Measurements from ENCODE around the gene PDGFRB.

The PDGFRB gene

DNA sequence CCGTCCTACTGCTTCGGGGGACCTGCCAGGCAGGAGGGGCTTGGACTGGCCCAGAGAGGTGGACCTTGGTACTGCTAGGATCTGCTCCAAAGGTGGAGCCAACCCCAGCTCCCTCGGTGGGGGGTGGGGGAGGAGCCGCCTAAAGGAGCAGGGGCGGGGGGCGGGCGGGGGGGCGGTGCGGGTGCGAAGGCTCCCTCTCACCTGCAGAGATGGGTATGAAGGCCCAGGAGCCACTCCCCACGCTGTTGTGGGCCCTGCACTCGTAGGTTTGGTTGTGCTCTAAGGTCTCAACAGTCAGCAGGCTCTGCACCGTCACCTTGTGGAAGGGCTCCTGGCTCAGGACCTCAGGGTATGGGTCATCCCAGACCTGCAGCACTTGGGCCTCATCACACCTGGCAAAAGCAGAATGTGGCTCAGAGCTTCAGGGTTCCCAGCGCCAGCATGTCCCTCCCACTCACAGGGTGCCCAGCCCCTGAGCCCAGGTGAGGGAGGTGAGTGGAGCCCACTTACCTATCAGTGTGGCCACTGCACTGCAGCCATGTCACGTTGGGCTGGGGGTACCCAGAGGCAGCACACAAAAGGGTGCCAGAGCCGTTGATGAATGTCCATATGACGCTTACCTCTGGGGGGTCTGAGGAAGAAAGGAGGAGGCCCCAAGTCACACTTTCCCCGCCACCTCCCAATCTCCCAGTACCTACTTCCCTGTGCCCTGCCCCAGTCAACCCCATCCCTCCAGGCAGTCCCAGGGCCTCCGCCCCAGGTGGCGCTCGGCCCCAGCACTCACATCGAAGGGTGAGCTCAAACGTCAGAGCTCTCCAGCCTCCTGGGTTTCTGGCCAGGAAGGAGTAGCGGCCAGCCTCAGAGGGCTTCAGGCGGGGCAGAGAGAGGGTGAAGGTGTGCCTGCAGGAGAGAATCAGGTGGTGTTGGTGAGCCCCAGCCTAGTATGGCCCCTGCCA, 85.7 kb downstream of the PDGFRB start:
- Mint-ChIP-seq H3K36me3 (peaks cover 3% of the 10 kb centered on the region), H3K9me3 (no peaks in the 10 kb centered on the region), H3K27me3 (peaks cover 3% of the 10 kb centered on the region), H3K4me1 (peaks cover 15% of the 10 kb centered on the region), H3K27ac (no peak overlapping the region), H3K4me3 (no peak overlapping the region)
- DNase-seq (ENCODE audit: low spot score in 2 of 2) (no peak), ATAC-seq (ENCODE audit: low read depth) (no peak)

- Mint-ChIP-seq H3K4me3 (no peak overlapping the region), H3K27me3 (peaks cover 3% of the 10 kb centered on the region), H3K36me3 (peaks cover 3% of the 10 kb centered on the region), H3K4me1 (peaks cover 15% of the 10 kb centered on the region), H3K27ac (no peak overlapping the region), H3K9me3 (no peaks in the 10 kb centered on the region)
- no peak for ATAC-seq (ENCODE audit: low read depth)
- DNase-seq (ENCODE audit: low spot score in 2 of 2) = no peak
Observed at GRCh38 chr5:150068961-150069645, 86.5 kb downstream of the PDGFRB start.

DNA sequence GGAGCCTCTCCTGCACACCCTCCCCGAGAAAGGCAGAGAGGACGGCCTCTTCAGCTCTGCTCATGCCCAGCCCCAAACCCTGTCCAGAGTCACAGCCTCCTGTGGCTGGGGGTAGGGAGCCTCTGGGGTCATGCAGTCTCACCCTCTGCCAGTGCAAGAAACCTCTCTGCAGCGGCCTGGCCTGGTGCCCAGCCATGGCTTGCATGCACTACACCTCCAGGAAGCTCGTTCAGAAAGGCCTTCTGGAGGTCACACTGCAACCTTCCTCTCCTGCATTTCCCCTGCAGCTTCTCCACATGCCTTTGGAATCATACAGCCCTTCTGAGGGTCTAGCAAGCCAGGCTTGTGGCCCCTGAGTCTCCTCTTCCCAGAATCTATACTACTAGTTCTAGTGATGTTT, 87.2 kb downstream of the PDGFRB start:
- peaks cover 15% of the 10 kb centered on the region for H3K4me1 Mint-ChIP-seq
- no peak overlapping the region for H3K27ac Mint-ChIP-seq
- peaks cover 3% of the 10 kb centered on the region for H3K36me3 Mint-ChIP-seq
- H3K4me3 Mint-ChIP-seq = no peak overlapping the region
- no peak for DNase-seq (ENCODE audit: low spot score in 2 of 2)
- no peak for ATAC-seq (ENCODE audit: low read depth)
- no peaks in the 10 kb centered on the region for H3K9me3 Mint-ChIP-seq
- H3K27me3 Mint-ChIP-seq = peaks cover 3% of the 10 kb centered on the region

- ATAC-seq (ENCODE audit: low read depth) = no peak
- H3K27ac Mint-ChIP-seq = no peak overlapping the region
- H3K36me3 Mint-ChIP-seq = peaks cover 3% of the 10 kb centered on the region
- H3K4me3 Mint-ChIP-seq = no peak overlapping the region
- peaks cover 3% of the 10 kb centered on the region for H3K27me3 Mint-ChIP-seq
- no peak for DNase-seq (ENCODE audit: low spot score in 2 of 2)
- peaks cover 15% of the 10 kb centered on the region for H3K4me1 Mint-ChIP-seq
- no peaks in the 10 kb centered on the region for H3K9me3 Mint-ChIP-seq
Observed at GRCh38 chr5:150068071-150068470, 87.6 kb downstream of the PDGFRB start.

DNA sequence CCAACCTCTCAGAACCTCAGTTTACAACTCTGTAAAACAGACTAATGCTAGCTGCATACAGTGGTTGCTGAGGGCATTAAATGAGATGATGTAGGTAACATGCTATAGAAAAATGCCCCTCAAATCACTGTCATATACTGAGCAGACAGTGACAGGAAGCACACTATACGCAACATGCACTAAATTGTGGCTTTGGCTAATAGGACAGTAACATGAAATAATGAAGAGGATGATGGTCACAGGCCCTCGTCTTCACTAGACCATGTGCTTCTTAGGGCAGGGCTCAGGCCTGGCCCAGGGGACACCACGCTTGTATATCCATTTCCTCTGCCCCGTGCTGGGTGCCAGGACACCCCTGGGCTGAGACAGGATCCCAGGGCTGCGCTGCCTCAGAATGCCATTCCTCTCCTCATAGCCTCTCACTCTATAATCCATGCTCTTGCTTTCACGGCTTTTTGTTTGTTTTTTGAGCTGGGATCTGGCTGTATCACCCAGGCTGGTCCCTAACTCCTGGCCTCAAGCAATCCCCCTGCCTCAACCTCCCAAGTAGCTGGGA, 88.2 kb downstream of the PDGFRB start:
- Mint-ChIP-seq H3K4me3 (no peak overlapping the region), H3K9me3 (no peaks in the 10 kb centered on the region), H3K4me1 (peaks cover 15% of the 10 kb centered on the region), H3K27me3 (peaks cover 3% of the 10 kb centered on the region), H3K36me3 (no peaks in the 10 kb centered on the region), H3K27ac (no peak overlapping the region)
- DNase-seq (ENCODE audit: low spot score in 2 of 2) (no peak), ATAC-seq (ENCODE audit: low read depth) (no peak)

- no peaks in the 10 kb centered on the region for H3K9me3 Mint-ChIP-seq
- no peak overlapping the region for H3K4me3 Mint-ChIP-seq
- no peaks in the 10 kb centered on the region for H3K36me3 Mint-ChIP-seq
- H3K4me1 Mint-ChIP-seq = peaks cover 15% of the 10 kb centered on the region
- no peak for DNase-seq (ENCODE audit: low spot score in 2 of 2)
- H3K27ac Mint-ChIP-seq = peak overlapping the region; percentile 4
- peaks cover 3% of the 10 kb centered on the region for H3K27me3 Mint-ChIP-seq
- no peak for ATAC-seq (ENCODE audit: low read depth)
Observed at GRCh38 chr5:150066901-150067396, 88.7 kb downstream of the PDGFRB start.

DNA sequence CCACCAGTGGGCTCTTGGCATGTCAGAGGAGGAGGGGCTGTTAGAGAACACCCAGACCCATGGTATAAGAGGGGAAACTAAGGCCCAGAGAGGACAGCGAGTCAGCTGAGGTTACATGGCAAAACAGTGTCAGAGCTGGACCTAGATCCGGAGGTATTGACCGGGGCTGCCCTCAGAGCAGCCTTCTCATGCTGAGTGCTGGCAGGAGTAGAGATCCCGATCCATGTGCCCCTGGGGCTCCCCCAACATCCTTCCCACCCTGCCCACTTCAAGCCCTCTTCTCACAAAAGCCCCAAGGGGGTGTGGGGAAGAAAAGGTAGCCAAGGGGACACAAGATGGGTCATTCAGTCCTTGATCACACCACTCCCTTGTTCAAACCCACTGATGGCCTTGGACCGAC, 89.2 kb downstream of the PDGFRB start:
- no peak overlapping the region for H3K4me3 Mint-ChIP-seq
- H3K36me3 Mint-ChIP-seq = no peaks in the 10 kb centered on the region
- peaks cover 15% of the 10 kb centered on the region for H3K4me1 Mint-ChIP-seq
- H3K9me3 Mint-ChIP-seq = no peaks in the 10 kb centered on the region
- H3K27ac Mint-ChIP-seq = peak overlapping the region; percentile 4
- no peak for DNase-seq (ENCODE audit: low spot score in 2 of 2)
- no peak for ATAC-seq (ENCODE audit: low read depth)
- H3K27me3 Mint-ChIP-seq = peaks cover 3% of the 10 kb centered on the region

DNA sequence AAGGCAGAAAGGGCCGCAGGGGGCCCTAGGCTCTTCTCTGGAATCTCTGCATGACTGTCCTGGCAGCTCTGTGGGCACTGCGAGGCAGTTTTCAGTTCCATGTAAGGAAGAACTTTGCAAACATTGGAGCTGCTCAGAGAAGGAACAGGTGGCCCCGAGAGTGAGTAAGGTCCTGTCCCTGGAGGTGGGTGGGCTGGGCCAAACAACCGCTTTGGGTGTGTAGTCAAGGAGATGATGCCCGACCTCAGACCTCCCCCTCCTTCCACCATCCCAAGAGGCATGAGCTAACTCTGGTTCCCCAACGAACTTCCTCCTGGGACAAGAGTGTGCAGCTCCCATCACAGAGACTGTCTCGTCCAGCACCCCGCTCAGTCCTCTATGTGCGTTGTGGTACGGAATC, 89.8 kb downstream of the PDGFRB start:
- H3K4me3 Mint-ChIP-seq = no peak overlapping the region
- H3K9me3 Mint-ChIP-seq = no peaks in the 10 kb centered on the region
- H3K27ac Mint-ChIP-seq = no peak overlapping the region
- peaks cover 3% of the 10 kb centered on the region for H3K27me3 Mint-ChIP-seq
- ATAC-seq (ENCODE audit: low read depth) (no peak), DNase-seq (ENCODE audit: low spot score in 2 of 2) (no peak)
- H3K36me3 Mint-ChIP-seq = no peaks in the 10 kb centered on the region
- H3K4me1 Mint-ChIP-seq = peaks cover 15% of the 10 kb centered on the region

DNA sequence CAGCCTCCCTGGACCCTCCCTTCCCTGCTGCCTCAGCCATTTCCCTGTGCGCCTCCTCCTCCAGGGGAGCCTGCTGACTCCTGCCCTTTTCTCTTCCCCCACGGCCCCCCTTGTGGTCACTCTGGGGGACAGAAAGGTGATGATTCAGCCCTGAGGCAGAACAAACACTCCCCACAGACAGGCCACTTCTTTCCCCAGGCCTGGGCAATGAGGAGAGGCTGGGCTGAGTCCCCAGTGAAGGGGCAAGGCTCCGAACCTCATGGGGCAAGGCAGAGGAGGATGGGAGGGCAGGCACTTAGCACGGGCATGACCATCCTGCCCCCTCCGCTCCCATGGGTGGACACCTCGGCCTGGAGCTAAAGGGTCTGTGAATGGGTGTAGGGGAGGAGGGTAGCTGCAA, 90.3 kb downstream of the PDGFRB start:
- no peak overlapping the region for H3K4me3 Mint-ChIP-seq
- DNase-seq (ENCODE audit: low spot score in 2 of 2) (no peak), ATAC-seq (ENCODE audit: low read depth) (no peak)
- H3K27ac Mint-ChIP-seq = no peak overlapping the region
- H3K9me3 Mint-ChIP-seq = no peaks in the 10 kb centered on the region
- H3K36me3 Mint-ChIP-seq = no peaks in the 10 kb centered on the region
- peaks cover 15% of the 10 kb centered on the region for H3K4me1 Mint-ChIP-seq
- H3K27me3 Mint-ChIP-seq = peaks cover 3% of the 10 kb centered on the region

GRCh38 chr5:150064681-150065220, 90.9 kb downstream of the PDGFRB start:
- DNase-seq (ENCODE audit: low spot score in 2 of 2) = no peak
- Mint-ChIP-seq H3K9me3 (no peaks in the 10 kb centered on the region), H3K36me3 (no peaks in the 10 kb centered on the region), H3K27ac (no peak overlapping the region), H3K27me3 (peaks cover 3% of the 10 kb centered on the region), H3K4me1 (peaks cover 15% of the 10 kb centered on the region), H3K4me3 (no peak overlapping the region)
- no peak for ATAC-seq (ENCODE audit: low read depth)
